Measurements from ENCODE around the gene CLIC1. TPM values are rescaled to one million over a fixed set of nuclear protein-coding genes. Genes with fewer than 3 reads are reported as not detected.
A peak's percentile ranks its signal among the peaks of the same experiment; 100 is the strongest.

CLIC1 gene
- total RNA-seq, 1 donor, result 576 TPM

DNA sequence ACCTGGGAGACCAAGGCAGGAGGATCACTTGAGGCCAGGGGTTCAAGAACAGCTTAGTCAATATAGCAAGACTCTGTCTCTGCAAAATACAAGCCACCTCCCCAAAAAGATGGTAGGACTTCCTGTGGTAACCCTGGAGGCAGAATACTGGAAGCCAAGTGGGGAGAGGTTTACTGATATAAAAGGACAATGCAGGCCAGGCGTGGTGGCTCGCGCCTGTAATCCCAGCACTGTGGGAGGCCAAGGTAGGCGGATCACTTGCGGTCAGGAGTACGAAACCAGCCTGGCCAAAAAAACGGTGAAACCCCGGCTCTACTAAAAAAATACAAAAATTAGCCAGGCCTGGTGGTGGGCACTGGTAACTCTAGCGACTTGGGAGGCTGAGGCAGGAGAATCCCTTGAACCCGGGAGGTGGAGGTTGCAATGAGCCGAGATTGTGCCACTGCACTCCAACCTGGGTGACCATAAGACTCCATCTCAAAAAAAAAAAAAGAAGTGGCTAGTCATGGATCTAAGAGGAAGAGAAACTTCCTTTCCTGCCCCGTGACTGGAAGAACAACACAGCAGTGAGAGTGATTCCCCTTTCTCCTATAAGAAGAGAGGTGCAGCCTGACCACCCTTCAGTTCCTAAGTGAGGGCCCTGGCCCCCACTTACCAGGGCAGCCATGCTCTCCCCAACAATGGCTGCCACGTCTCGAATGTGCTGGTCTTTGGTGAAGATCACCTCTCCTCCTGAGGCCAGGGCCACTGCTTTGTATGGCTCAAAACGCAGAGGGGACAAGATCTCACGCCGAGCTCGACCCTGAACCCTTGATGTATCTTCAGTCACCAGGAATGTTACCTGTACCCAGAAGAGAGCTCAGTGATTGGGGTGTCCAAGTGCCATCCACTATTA lies 32.3 kb upstream of the CLIC1 start:
- DNase-seq (ENCODE audit: low read depth), result no peak
- TF ChIP-seq, protein P1, sequence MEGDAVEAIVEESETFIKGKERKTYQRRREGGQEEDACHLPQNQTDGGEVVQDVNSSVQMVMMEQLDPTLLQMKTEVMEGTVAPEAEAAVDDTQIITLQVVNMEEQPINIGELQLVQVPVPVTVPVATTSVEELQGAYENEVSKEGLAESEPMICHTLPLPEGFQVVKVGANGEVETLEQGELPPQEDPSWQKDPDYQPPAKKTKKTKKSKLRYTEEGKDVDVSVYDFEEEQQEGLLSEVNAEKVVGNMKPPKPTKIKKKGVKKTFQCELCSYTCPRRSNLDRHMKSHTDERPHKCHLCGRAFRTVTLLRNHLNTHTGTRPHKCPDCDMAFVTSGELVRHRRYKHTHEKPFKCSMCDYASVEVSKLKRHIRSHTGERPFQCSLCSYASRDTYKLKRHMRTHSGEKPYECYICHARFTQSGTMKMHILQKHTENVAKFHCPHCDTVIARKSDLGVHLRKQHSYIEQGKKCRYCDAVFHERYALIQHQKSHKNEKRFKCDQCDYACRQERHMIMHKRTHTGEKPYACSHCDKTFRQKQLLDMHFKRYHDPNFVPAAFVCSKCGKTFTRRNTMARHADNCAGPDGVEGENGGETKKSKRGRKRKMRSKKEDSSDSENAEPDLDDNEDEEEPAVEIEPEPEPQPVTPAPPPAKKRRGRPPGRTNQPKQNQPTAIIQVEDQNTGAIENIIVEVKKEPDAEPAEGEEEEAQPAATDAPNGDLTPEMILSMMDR (IDR thresholded peaks at IDR 0.05; ENCODE audit: insufficient read depth, low read length), result no peak
- no peak overlapping the region for H3K4me3 ChIP-seq (ENCODE audit: low read depth, low read length)

DNA sequence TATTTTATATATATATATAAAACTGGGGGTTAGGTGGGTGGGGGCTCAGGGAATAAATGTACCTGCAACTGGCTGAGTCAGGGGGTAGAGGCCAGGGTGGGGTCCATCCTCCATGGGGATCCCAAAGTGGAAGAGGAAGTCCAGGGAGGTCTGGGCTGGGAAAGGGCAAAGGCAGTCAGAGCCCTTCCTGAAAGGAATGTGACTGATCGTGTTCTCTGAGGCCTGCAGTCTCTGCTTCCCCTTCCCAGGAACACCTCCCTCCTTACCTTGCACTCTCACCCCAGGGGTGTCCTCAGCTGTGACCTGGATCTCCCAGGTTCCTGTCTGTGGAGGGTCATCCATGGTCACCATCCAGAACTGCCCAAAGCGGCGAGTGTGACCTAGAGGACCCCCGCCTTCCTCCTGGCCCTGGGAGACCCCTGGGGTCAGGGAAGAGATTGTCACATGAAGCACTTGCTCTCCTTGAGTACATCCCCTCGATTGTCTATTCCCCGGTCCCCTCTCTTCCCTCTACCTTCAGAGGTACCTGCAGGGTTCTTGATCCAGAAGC lies 30.8 kb upstream of the CLIC1 start:
- TF ChIP-seq, protein P1 (IDR thresholded peaks at IDR 0.05; ENCODE audit: insufficient read depth, low read length), result no peak
- H3K4me3 ChIP-seq (ENCODE audit: low read depth, low read length), result no peak overlapping the region
- DNase-seq (ENCODE audit: low read depth), result no peak

DNA sequence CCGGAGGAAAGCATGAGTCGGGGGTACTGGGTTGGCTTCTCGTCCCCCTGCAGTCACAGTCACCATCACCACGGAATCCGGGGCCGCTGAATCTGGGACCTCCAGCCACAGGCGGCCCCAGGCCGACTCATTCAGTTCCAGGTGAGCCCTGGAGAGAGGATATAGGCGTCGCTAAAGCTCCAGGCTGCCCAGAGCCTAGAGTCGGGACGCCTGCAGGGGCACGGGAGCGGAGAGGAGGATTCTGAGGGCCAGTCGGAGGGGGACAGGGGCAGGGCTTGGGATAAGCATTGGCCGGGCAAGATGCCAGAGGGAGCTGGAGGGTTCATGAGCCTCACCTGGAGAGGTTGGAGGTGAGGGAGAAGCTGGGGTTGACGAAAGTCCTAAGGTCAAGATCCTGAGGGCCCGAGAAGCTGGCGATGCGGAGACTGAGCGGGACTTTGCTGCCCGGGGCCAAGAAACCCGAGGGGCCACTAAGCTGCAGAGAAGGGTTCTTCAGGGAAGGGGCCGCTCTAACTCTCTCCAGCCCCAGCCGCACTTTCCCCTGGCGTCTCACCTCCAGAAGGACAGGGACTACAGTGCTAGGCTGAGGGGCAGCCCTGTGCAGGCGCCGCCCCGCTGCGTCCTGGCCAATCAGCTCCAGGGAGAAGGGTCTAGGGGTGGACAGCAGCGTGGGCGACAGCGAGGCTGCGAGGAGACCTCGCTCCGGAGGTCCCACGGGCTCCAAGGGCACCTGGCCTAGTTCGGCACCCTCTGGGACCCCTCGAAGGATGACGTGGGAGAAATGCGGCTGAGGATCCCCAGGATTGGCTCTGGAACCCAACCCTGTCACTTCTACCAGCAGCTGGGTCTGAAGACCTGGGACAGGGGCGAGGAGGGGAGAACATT lies 29.8 kb upstream of the CLIC1 start:
- TF ChIP-seq, protein P1 (IDR thresholded peaks at IDR 0.05; ENCODE audit: insufficient read depth, low read length), result no peak
- no peak for DNase-seq (ENCODE audit: low read depth)
- H3K4me3 ChIP-seq (ENCODE audit: low read depth, low read length), result peak overlapping the region; percentile 41

DNA sequence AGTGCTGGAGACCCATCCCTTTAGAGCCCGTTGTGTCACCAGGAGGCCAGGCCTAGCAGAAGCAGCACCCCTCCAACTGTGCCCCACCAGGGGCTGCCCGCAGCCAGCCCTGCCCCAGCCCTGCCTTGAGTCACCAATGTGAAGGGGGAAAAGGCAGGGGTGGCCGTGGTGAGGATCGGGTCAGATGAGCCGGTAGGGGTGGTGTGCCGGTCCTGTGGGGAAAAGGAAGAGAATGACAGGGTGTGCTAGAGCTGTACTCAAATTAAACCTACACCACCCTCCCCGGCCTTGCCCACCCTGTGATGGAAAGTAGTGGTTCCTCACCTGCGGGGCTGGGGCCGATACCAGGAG lies 29.2 kb upstream of the CLIC1 start:
- DNase-seq (ENCODE audit: low read depth), result no peak
- TF ChIP-seq, protein P1 (IDR thresholded peaks at IDR 0.05; ENCODE audit: insufficient read depth, low read length), result no peak
- no peak overlapping the region for H3K4me3 ChIP-seq (ENCODE audit: low read depth, low read length)

DNA sequence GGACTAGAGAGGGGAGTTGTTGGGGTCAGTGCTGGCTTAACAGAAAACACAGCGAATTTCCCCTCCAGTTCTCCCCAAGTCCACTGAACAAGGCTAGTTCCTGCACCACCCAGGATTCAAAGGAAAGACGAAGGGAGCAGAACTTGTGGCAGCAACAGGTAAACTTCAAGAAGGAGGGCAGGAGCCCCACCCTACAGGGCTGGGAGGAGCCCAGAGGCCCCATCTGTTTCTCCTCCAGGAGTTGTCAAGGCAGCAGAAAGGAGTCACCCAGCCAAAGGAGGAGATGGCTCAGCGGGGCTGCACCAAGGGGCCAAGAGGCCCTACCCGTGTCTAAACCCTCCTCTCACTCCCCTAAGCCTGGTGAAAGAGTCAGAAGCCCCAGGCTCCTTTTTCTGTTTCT lies 27.9 kb upstream of the CLIC1 start:
- TF ChIP-seq, protein P1 (IDR thresholded peaks at IDR 0.05; ENCODE audit: insufficient read depth, low read length), result no peak
- no peak for DNase-seq (ENCODE audit: low read depth)
- H3K4me3 ChIP-seq (ENCODE audit: low read depth, low read length), result no peak overlapping the region

DNA sequence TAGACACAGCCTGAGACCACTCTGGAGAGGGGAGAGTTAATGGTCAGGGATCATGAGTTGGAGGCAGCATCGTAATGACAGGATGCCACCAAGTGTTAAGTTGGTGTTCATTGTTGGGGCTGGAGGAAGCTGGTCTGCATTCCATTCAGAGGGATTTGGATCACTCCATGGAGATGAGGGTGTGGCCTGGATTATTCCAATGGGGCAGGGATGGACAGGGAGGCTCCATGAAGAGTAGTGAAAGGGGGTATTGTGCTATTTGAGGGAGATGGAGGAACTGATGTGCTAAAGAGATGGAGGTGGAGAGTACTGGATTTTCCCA lies 27.2 kb upstream of the CLIC1 start:
- no peak overlapping the region for H3K4me3 ChIP-seq (ENCODE audit: low read depth, low read length)
- peak; percentile 76 for DNase-seq (ENCODE audit: low read depth)
- TF ChIP-seq, protein P1 (IDR thresholded peaks at IDR 0.05; ENCODE audit: insufficient read depth, low read length), result no peak
